Activated CD8-positive, alpha-beta memory T cell treated with anti-CD3 and anti-CD28 coated beads, Interleukin-2, amount 10 ng/mL, durations not matched to agents 7 days and 5 days (primary cell): ENCODE results near the gene SLC5A10. TPM values are rescaled to one million over a fixed set of nuclear protein-coding genes. Genes with fewer than 3 reads are reported as not detected.

Experiments
- ATAC-seq: fragments of 150-1000 bp; cut with Tn5 transposase; one replicate; pipeline ENCODE4 v1.10.0; 2021; ENCODE audit warnings: moderate library complexity
- CTCF ChIA-PET: fragments of 350-600 bp; sonication (Branson Sonifier 250); formaldehyde crosslinking; loops from one replicate; lab custom pipeline; 2021; ENCODE audit warnings: antibody characterized with exemption; lab: Charles Lee
- DNase-seq: peaks from one replicate; pipeline ENCODE4 v3.0.0-alpha.2; 2020
- H3K27ac Mint-ChIP-seq: one replicate; pipeline ENCODE4 v1.8.0; 2021; ENCODE audit warnings: mild to moderate bottlenecking, mixed read lengths
- H3K27me3 Mint-ChIP-seq: one replicate; pipeline ENCODE4 v1.8.0; 2021; ENCODE audit warnings: mixed read lengths
- H3K36me3 Mint-ChIP-seq: one replicate; pipeline ENCODE4 v1.8.0; 2021; ENCODE audit warnings: mild to moderate bottlenecking, mixed read lengths
- H3K4me1 Mint-ChIP-seq: one replicate; pipeline ENCODE4 v1.8.0; 2021; ENCODE audit warnings: mixed read lengths
- H3K4me3 Mint-ChIP-seq: one replicate; pipeline ENCODE4 v1.8.0; 2021; ENCODE audit warnings: mild to moderate bottlenecking, moderate library complexity, mixed read lengths
- H3K9me3 Mint-ChIP-seq: one replicate; pipeline ENCODE4 v1.8.0; 2022; ENCODE audit warnings: low read depth, mixed read lengths
- total RNA-seq, 2 experiments: library from RNA; stranded (reverse); gene quantifications; one replicate each; pipeline ENCODE4 v1.2.3, GENCODE V29; 2021

SLC5A10 gene
- total RNA-seq, 2 experiments from 2014 or later = not detected

GRCh38 chr17:18962494-18962815 lies 10.5 kb downstream of the SLC5A10 start:
- no peaks in the 10 kb centered on the region for H3K27me3 Mint-ChIP-seq
- H3K27ac Mint-ChIP-seq = no peak overlapping the region
- H3K36me3 Mint-ChIP-seq = no peaks in the 10 kb centered on the region
- no peak for ATAC-seq
- CTCF ChIA-PET = interaction anchor here (1.0 to 2.6 kb wide), 3 partner anchors 17 to 104 kb away, joined by 4 to 8 read pairs (median 7); partner anchors contain the start of gene PRPSAP2
- no peaks in the 10 kb centered on the region for H3K9me3 Mint-ChIP-seq
- DNase-seq = no peak
- H3K4me3 Mint-ChIP-seq = no peak overlapping the region
- H3K4me1 Mint-ChIP-seq = peaks cover 7% of the 10 kb centered on the region

GRCh38 chr17:18963126-18964017 lies 11.4 kb downstream of the SLC5A10 start:
- peaks cover 7% of the 10 kb centered on the region for H3K4me1 Mint-ChIP-seq
- no peak overlapping the region for H3K27ac Mint-ChIP-seq
- CTCF ChIA-PET = interaction anchor here (1.0 kb wide), 1 partner anchor 16 kb away, joined by 4 read pairs; no protein-coding TSS in a partner anchor
- no peak overlapping the region for H3K4me3 Mint-ChIP-seq
- no peaks in the 10 kb centered on the region for H3K36me3 Mint-ChIP-seq
- no peak for DNase-seq
- no peaks in the 10 kb centered on the region for H3K9me3 Mint-ChIP-seq
- ATAC-seq = no peak
- H3K27me3 Mint-ChIP-seq = no peaks in the 10 kb centered on the region

DNA sequence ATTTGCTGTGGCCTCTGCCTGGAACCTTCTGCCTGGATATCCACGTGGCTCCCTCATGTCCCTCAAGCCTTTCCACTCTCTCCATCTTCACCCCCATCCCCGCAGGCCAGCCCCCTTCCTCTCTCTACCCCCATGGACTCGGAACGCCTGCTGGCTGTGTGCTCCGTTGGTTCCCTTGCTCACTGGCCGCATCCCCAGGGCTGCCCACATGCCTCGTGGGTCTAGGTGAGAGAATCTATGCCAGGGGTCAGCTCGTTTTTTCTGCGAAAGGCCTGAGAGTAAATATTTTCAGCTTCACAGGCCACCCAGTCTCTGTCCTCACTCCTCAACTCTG lies 12.0 kb downstream of the SLC5A10 start:
- no peaks in the 10 kb centered on the region for H3K27me3 Mint-ChIP-seq
- no peak overlapping the region for H3K4me3 Mint-ChIP-seq
- DNase-seq (no peak), ATAC-seq (no peak)
- no peak overlapping the region for H3K27ac Mint-ChIP-seq
- no peaks in the 10 kb centered on the region for H3K9me3 Mint-ChIP-seq
- peaks cover 7% of the 10 kb centered on the region for H3K4me1 Mint-ChIP-seq
- no peaks in the 10 kb centered on the region for H3K36me3 Mint-ChIP-seq
- CTCF ChIA-PET = no interaction called here

GRCh38 chr17:18964550-18964949 lies 12.6 kb downstream of the SLC5A10 start:
- Mint-ChIP-seq H3K9me3 (no peaks in the 10 kb centered on the region), H3K4me3 (no peak overlapping the region), H3K27me3 (no peaks in the 10 kb centered on the region), H3K27ac (no peak overlapping the region), H3K36me3 (no peaks in the 10 kb centered on the region), H3K4me1 (peaks cover 7% of the 10 kb centered on the region)
- ATAC-seq (no peak), DNase-seq (no peak)
- CTCF ChIA-PET = no interaction called here

- CTCF ChIA-PET = no interaction called here
- H3K4me1 Mint-ChIP-seq = peaks cover 6% of the 10 kb centered on the region
- H3K27me3 Mint-ChIP-seq = no peaks in the 10 kb centered on the region
- no peaks in the 10 kb centered on the region for H3K9me3 Mint-ChIP-seq
- no peaks in the 10 kb centered on the region for H3K36me3 Mint-ChIP-seq
- DNase-seq (no peak), ATAC-seq (no peak)
- no peak overlapping the region for H3K27ac Mint-ChIP-seq
- H3K4me3 Mint-ChIP-seq = no peak overlapping the region
Measured at GRCh38 chr17:18965530-18966236, 13.7 kb downstream of the SLC5A10 start.

- H3K36me3 Mint-ChIP-seq = no peaks in the 10 kb centered on the region
- H3K9me3 Mint-ChIP-seq = no peaks in the 10 kb centered on the region
- H3K27me3 Mint-ChIP-seq = no peaks in the 10 kb centered on the region
- H3K4me1 Mint-ChIP-seq = no peaks in the 10 kb centered on the region
- CTCF ChIA-PET = no interaction called here
- ATAC-seq (no peak), DNase-seq (no peak)
- no peak overlapping the region for H3K27ac Mint-ChIP-seq
- H3K4me3 Mint-ChIP-seq = no peak overlapping the region
Measured at GRCh38 chr17:18966831-18967624, 15.1 kb downstream of the SLC5A10 start.

- H3K4me3 Mint-ChIP-seq = no peak overlapping the region
- no peaks in the 10 kb centered on the region for H3K36me3 Mint-ChIP-seq
- ATAC-seq = no peak
- no peaks in the 10 kb centered on the region for H3K9me3 Mint-ChIP-seq
- no peaks in the 10 kb centered on the region for H3K4me1 Mint-ChIP-seq
- DNase-seq = no peak
- H3K27me3 Mint-ChIP-seq = no peaks in the 10 kb centered on the region
- CTCF ChIA-PET = no interaction called here
- H3K27ac Mint-ChIP-seq = no peak overlapping the region
Measured at GRCh38 chr17:18967916-18968315, 16.0 kb downstream of the SLC5A10 start.

- no peak for DNase-seq
- H3K36me3 Mint-ChIP-seq = no peaks in the 10 kb centered on the region
- CTCF ChIA-PET = no interaction called here
- no peak for ATAC-seq
- no peaks in the 10 kb centered on the region for H3K27me3 Mint-ChIP-seq
- H3K4me3 Mint-ChIP-seq = no peak overlapping the region
- H3K4me1 Mint-ChIP-seq = no peaks in the 10 kb centered on the region
- H3K27ac Mint-ChIP-seq = no peak overlapping the region
- H3K9me3 Mint-ChIP-seq = no peaks in the 10 kb centered on the region
Measured at GRCh38 chr17:18968345-18968744, 16.4 kb downstream of the SLC5A10 start.

- Mint-ChIP-seq H3K27me3 (no peaks in the 10 kb centered on the region), H3K36me3 (no peaks in the 10 kb centered on the region), H3K4me1 (no peaks in the 10 kb centered on the region), H3K9me3 (no peaks in the 10 kb centered on the region), H3K27ac (no peak overlapping the region), H3K4me3 (no peak overlapping the region)
- DNase-seq (no peak), ATAC-seq (no peak)
- CTCF ChIA-PET = interaction anchor here (1.9 kb wide), 1 partner anchor 8 kb away, joined by 9 read pairs; no protein-coding TSS in a partner anchor
Measured at GRCh38 chr17:18968945-18969887, 17.3 kb downstream of the SLC5A10 start.

DNA sequence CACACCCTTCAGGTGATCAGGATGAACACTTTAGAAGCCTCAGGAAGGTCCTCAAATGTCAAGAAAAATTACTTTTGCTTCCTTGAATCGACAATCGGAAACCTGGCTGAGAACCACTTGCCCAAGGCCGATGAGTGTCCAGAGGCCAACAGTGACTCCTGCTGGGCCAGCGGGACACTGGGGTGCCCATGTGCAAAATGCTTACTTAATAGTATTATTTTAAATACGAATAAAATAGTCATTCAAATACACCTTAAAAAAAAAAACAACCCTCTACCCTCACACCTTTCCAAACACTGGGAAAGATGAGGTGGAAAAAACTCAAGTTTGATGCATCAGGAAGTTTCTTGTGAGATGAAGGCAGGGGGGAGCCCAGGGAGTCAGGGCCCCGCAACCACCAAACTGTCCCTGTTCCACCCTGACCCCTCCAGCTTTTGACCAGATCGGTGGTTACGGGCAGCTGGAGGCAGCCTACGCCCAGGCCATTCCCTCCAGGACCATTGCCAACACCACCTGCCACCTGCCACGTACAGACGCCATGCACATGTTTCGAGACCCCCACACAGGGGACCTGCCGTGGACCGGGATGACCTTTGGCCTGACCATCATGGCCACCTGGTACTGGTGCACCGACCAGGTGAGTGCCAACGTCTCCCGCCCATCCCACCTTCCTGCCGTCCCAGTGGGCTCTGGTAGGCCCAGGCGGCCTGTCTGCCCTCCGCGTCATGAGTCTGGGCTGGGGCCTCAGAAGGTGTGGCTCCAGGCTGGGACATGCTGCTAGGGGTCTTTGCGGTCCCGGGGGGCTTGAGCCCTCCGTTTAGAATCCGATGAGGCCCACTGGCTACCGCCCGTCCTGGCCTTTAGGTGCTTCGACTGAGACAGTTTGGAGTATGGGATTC lies 18.9 kb downstream of the SLC5A10 start:
- Mint-ChIP-seq H3K27ac (no peak overlapping the region), H3K36me3 (no peaks in the 10 kb centered on the region), H3K27me3 (no peaks in the 10 kb centered on the region), H3K4me3 (no peak overlapping the region), H3K4me1 (no peaks in the 10 kb centered on the region), H3K9me3 (no peaks in the 10 kb centered on the region)
- ATAC-seq (no peak), DNase-seq (no peak)
- CTCF ChIA-PET = interaction anchor here (1.9 kb wide), 1 partner anchor 10 kb away, joined by 9 read pairs; no protein-coding TSS in a partner anchor

- H3K36me3 Mint-ChIP-seq = no peaks in the 10 kb centered on the region
- no peak overlapping the region for H3K27ac Mint-ChIP-seq
- DNase-seq (no peak), ATAC-seq (no peak)
- H3K4me3 Mint-ChIP-seq = no peak overlapping the region
- H3K4me1 Mint-ChIP-seq = no peaks in the 10 kb centered on the region
- H3K9me3 Mint-ChIP-seq = no peaks in the 10 kb centered on the region
- no peaks in the 10 kb centered on the region for H3K27me3 Mint-ChIP-seq
- CTCF ChIA-PET = interaction anchor here (0.5 to 2.7 kb wide), 2 partner anchors 11 to 75 kb away, joined by 3 to 12 read pairs; no protein-coding TSS in a partner anchor
Measured at GRCh38 chr17:18971801-18972200, 19.8 kb downstream of the SLC5A10 start.
